Fibroblast of lung (primary cell): ENCODE measurements around the gene GRIN2A.

Experiments
- CTCF ChIP-seq, 2 donors: IDR thresholded peaks in 1 of 2; conservative IDR thresholded peaks in 1 of 2; 1 replicate in 1 of 2; 2 replicates in 1 of 2; pipeline ENCODE4 v1.5.1; 2011 to 2012; ENCODE audit warnings: low read length in 2 of 2, control low read depth in 1 of 2, inconsistent platforms in 1 of 2, low read depth in 1 of 2, mild to moderate bottlenecking in 1 of 2
- EZH2 ChIP-seq: IDR thresholded peaks from 2 replicates; pipeline ENCODE4 v1.5.1; 2012; ENCODE audit warnings: low read length, control low read depth, mild to moderate bottlenecking; ENCODE audit errors: missing control alignments

- TF ChIP-seq CTCF (conservative IDR thresholded peaks at IDR 0.05 in 1 of 2, IDR thresholded peaks at IDR 0.05 in 1 of 2; ENCODE audit: low read depth in 1 of 2, low read length in 2 of 2) (no peak), EZH2 (no peak)
Measured at GRCh38 chr16:9992441-9992840, 189.8 kb downstream of the GRIN2A start.
